A549 (cell line): ENCODE measurements around the gene SCD. TPM values are rescaled to one million over a fixed set of nuclear protein-coding genes. Genes with fewer than 3 reads are reported as not detected.
A peak's percentile ranks its signal among the peaks of the same experiment; 100 is the strongest.

Source experiments
- ATAC-seq, 2 experiments: fragments of 200-7000 bp in 1 of 2; fragments of >200 bp in 1 of 2; cut with Nextera tagmentation in 1 of 2; cut with Tn5 transposase in 1 of 2; 3 replicates each; pipeline versions ENCODE4 v1.8.0 to v1.9.1; 2018 to 2020; ENCODE audit warnings: mild to moderate bottlenecking in 1 of 2, moderate library complexity in 1 of 2
- CTCF ChIA-PET: fragments of 300-600 bp; sonication (Branson Sonifier 250); formaldehyde crosslinking; extraction: SDS; loops from one replicate; lab custom pipeline; 2021; ENCODE audit warnings: antibody characterized with exemption, inconsistent platforms; lab: Yijun Ruan, JAX
- POLR2A ChIA-PET: fragments of 350-600 bp; formaldehyde crosslinking; extraction: SDS; loops from one replicate; lab custom pipeline; 2021; ENCODE audit warnings: antibody characterized with exemption, inconsistent platforms; lab: Yijun Ruan, JAX
- DNase-seq, 2 experiments: peaks; one replicate each; pipeline versions ENCODE4 v3.0.0 to v3.0.0-alpha.2; 2011 to 2016; ENCODE audit warnings: low read depth in 1 of 2, low spot score in 1 of 2
- FAIRE-seq: peaks from 2 replicates; lab custom pipeline; 2011; peaks lifted over from hg19 to GRCh38; lab: Jason Lieb, UNC
- H3K27ac ChIP-seq, 2 experiments: fragments of >200 bp; sonication (Bioruptor Twin); formaldehyde crosslinking; 3 replicates each; pipeline ENCODE4 v1.5.1; 2016 to 2017
- H3K4me1 ChIP-seq: fragments of >200 bp; sonication (Bioruptor Twin); formaldehyde crosslinking; 3 replicates; pipeline ENCODE4 v1.6.1; 2016
- H3K4me2 ChIP-seq: fragments of >200 bp; sonication (Bioruptor Twin); formaldehyde crosslinking; 3 replicates; pipeline ENCODE4 v1.6.1; 2016
- H3K4me3 ChIP-seq: fragments of >200 bp; sonication (Bioruptor Twin); formaldehyde crosslinking; 3 replicates; pipeline ENCODE4 v1.5.1; 2016
- H3K9me3 ChIP-seq: fragments of >200 bp; sonication (Bioruptor Twin); formaldehyde crosslinking; 3 replicates; pipeline ENCODE4 v1.6.1; 2016
- ATOH8 ChIP-seq: fragments of 250-450 bp; sonication (Bioruptor Pico); IDR thresholded peaks from 2 replicates; pipeline ENCODE4 v1.5.0; 2020; ENCODE audit warnings: low read depth, mild to moderate bottlenecking, moderate library complexity
- BCL3 ChIP-seq: fragments of >200 bp; sonication (Bioruptor Twin); formaldehyde crosslinking; IDR thresholded peaks from 3 replicates; pipeline ENCODE4 v1.6.1; 2016
- CEBPB ChIP-seq, 2 experiments: fragments of >200 bp in 1 of 2; sonication (Bioruptor Twin) in 1 of 2; formaldehyde crosslinking in 1 of 2; IDR thresholded peaks; 2 replicates each; pipeline ENCODE4 v1.6.1; 2012 to 2016
- CHD4 ChIP-seq: fragments of 200-600 bp; sonication (generic); IDR thresholded peaks from 2 replicates; pipeline ENCODE4 v1.6.1; 2016; ENCODE audit warnings: antibody characterized with exemption, mild to moderate bottlenecking, borderline replicate concordance
- EHMT2 ChIP-seq: fragments of 200-600 bp; sonication (generic); IDR thresholded peaks from 2 replicates; pipeline ENCODE4 v1.6.1; 2016; ENCODE audit warnings: antibody characterized with exemption, low read depth, mild to moderate bottlenecking, moderate library complexity
- ELK1 ChIP-seq: fragments of 150-350 bp; IDR thresholded peaks from 2 replicates; pipeline ENCODE4 v1.6.1; 2014; ENCODE audit warnings: low read depth, mild to moderate bottlenecking, low read length
- EP300 ChIP-seq, 2 experiments: fragments of >200 bp; sonication (Bioruptor Twin); formaldehyde crosslinking; IDR thresholded peaks; 2 replicates in 1 of 2; 3 replicates in 1 of 2; pipeline ENCODE4 v1.6.1; 2016 to 2017
- ESRRA ChIP-seq: fragments of 150-350 bp; IDR thresholded peaks from 2 replicates; pipeline ENCODE4 v1.6.1; 2014; ENCODE audit warnings: mild to moderate bottlenecking, low read length, borderline replicate concordance
- FOSL2 ChIP-seq, 2 experiments: fragments of 450-650 bp in 1 of 2; fragments of >200 bp in 1 of 2; sonication (Bioruptor Twin) in 1 of 2; formaldehyde crosslinking; IDR thresholded peaks; 2 replicates each; pipeline versions ENCODE4 v1.5.0 to v1.6.1; 2016 to 2020; ENCODE audit warnings: mild to moderate bottlenecking in 1 of 2, moderate library complexity in 1 of 2
- FOXS1 ChIP-seq: fragments of 250-450 bp; sonication (Bioruptor Pico); IDR thresholded peaks from 2 replicates; pipeline ENCODE4 v1.5.0; 2020; ENCODE audit warnings: mild to moderate bottlenecking, moderate library complexity
- HDAC2 ChIP-seq: fragments of 200-600 bp; sonication (generic); IDR thresholded peaks from 2 replicates; pipeline ENCODE4 v1.6.1; 2016
- HEYL ChIP-seq: fragments of 250-450 bp; sonication (Bioruptor Pico); IDR thresholded peaks from 2 replicates; pipeline ENCODE4 v1.8.0; 2021; ENCODE audit warnings: mild to moderate bottlenecking, moderate library complexity
- JUN ChIP-seq, 2 experiments: fragments of >200 bp; sonication (Bioruptor Twin); formaldehyde crosslinking; IDR thresholded peaks; 2 replicates in 1 of 2; 3 replicates in 1 of 2; pipeline ENCODE4 v1.6.1; 2016 to 2017
- MAFK ChIP-seq: fragments of 450-650 bp; IDR thresholded peaks from 2 replicates; pipeline ENCODE4 v1.6.1; 2014; ENCODE audit not compliant: partially characterized antibody
- RAD21 ChIP-seq, 2 experiments: fragments of >200 bp in 1 of 2; sonication (Bioruptor Twin) in 1 of 2; formaldehyde crosslinking in 1 of 2; IDR thresholded peaks in 1 of 2; conservative IDR thresholded peaks in 1 of 2; 2 replicates in 1 of 2; 3 replicates in 1 of 2; pipeline ENCODE4 v1.6.1; 2012 to 2018; ENCODE audit warnings: inconsistent platforms in 1 of 2
- RCOR1 ChIP-seq: fragments of 150-350 bp; IDR thresholded peaks from 2 replicates; pipeline ENCODE4 v1.6.1; 2014; ENCODE audit warnings: antibody characterized with exemption, low read length, low read depth
- RNF2 ChIP-seq: fragments of 200-600 bp; sonication (generic); IDR thresholded peaks from 2 replicates; pipeline ENCODE4 v1.6.1; 2016; ENCODE audit warnings: low read depth, mild to moderate bottlenecking, antibody characterized with exemption, moderate library complexity, borderline replicate concordance
- TFCP2L1 ChIP-seq: fragments of 250-450 bp; sonication (Bioruptor Pico); IDR thresholded peaks from 2 replicates; pipeline ENCODE4 v1.5.0; 2021; ENCODE audit warnings: mild to moderate bottlenecking
- ZSCAN20 ChIP-seq: fragments of 250-450 bp; sonication (Bioruptor Pico); IDR thresholded peaks from 2 replicates; pipeline ENCODE4 v1.8.0; 2022; ENCODE audit warnings: mild to moderate bottlenecking, moderate library complexity
- WGBS: methylation state at CpG from one replicate; pipeline ENCODE4 v1.1.6; 2017; ENCODE audit errors: missing lambda C conversion rate; 5-methylcytosine and 5-hydroxymethylcytosine counted together
- polyA plus RNA-seq, 4 experiments: library from polyadenylated mRNA; depleted of rRNA in 3 of 4; stranded (reverse); fragments of >200 nt; fragmentation: RNase III in 1 of 4; extraction: RNeasy Plus Mini Kit Qiagen cat#74134 plus additional on column Dnase treatment in 1 of 4; gene quantifications; 2 replicates in 3 of 4; 3 replicates in 1 of 4; pipeline ENCODE4 v1.2.3, GENCODE V29; 2011 to 2017
- TF ChIP-seq, protein P1 (sequence below): fragments of 250-450 bp; sonication (Bioruptor Pico); IDR thresholded peaks from 2 replicates; pipeline ENCODE4 v1.5.0; 2021; ENCODE audit warnings: mild to moderate bottlenecking, moderate library complexity, borderline replicate concordance
- TF ChIP-seq, protein P2 (sequence below): IDR thresholded peaks from 2 replicates; pipeline ENCODE4 v1.6.1; 2012

Gene SCD
- polyA plus RNA-seq, 2 of the 4 experiments (the other 2 are of a cell fraction), result 348 to 496 TPM

- POLR2A ChIA-PET, result interaction anchor here (0.6 to 1.7 kb wide), 3 partner anchors 19 to 46 kb away, joined by 3 to 5 read pairs (median 4); partner anchors contain the start of gene SCD
These were observed 45.6 kb downstream of the SCD start for GRCh38 chr10:100392686-100393003.

GRCh38 chr10:100395626-100396025 lies 48.6 kb downstream of the SCD start:
- peak overlapping the region; percentile 45 for H3K4me2 ChIP-seq
- DNase-seq, result no peak
- no peak for FAIRE-seq
- 72% methylated on average over 2 of the region's 2 CpGs for WGBS
- POLR2A ChIA-PET, result interaction anchor here (2.0 kb wide), 1 partner anchor 22 kb away, joined by 8 read pairs; no protein-coding TSS in a partner anchor
- peak in 1 of 2 experiments; percentile 63; a peak in 3 of 6 replicates for ATAC-seq
- H3K4me3 ChIP-seq, result no peak overlapping the region
- CTCF ChIA-PET, result interaction anchor here (0.8 to 1.9 kb wide), 4 partner anchors 37 to 123 kb away, joined by 3 to 7 read pairs (median 4); no protein-coding TSS in a partner anchor
- no peak for TF ChIP-seq HDAC2
- TF ChIP-seq EHMT2, result no peak
- no peak for TF ChIP-seq FOSL2 (IDR thresholded peaks at IDR 0.05)
- TF ChIP-seq FOSL2 (CRISPR knock-in tag; IDR thresholded peaks at IDR 0.05), result peak; percentile 19; the same call in 1 of the 2 replicates
- no peak for TF ChIP-seq JUN (IDR thresholded peaks at IDR 0.05)
- no peak for TF ChIP-seq RAD21 (conservative IDR thresholded peaks at IDR 0.05 in 1 of 2, IDR thresholded peaks at IDR 0.05 in 1 of 2)
- TF ChIP-seq ELK1, result no peak
- no peak for TF ChIP-seq TFCP2L1 (CRISPR knock-in tag)
- H3K4me1 ChIP-seq, result peaks cover 37% of the 10 kb centered on the region
- H3K27ac ChIP-seq, result peak overlapping the region; percentile 29 to 42; a peak in 2 of 6 replicates
- H3K9me3 ChIP-seq, result no peaks in the 10 kb centered on the region

More at GRCh38 chr10:100392686-100393003, 45.6 kb downstream of the SCD start:
- H3K4me2 ChIP-seq, result peak overlapping the region; percentile 44
- CTCF ChIA-PET, result interaction anchor here (0.8 kb wide), 1 partner anchor 42 kb away, joined by 3 read pairs; no protein-coding TSS in a partner anchor
- peak overlapping the region; percentile 29 to 61; a peak in 4 of 6 replicates for H3K27ac ChIP-seq
- no peak for FAIRE-seq
- peaks cover 42% of the 10 kb centered on the region for H3K4me1 ChIP-seq
- DNase-seq, result no peak
- no peak overlapping the region for H3K4me3 ChIP-seq
- 92% methylated on average over 1 of the region's 1 CpG for WGBS
- peak; percentile 50 to 59; a peak in 5 of 6 replicates for ATAC-seq
- H3K9me3 ChIP-seq, result no peaks in the 10 kb centered on the region
- no peak for TF ChIP-seq ESRRA
- TF ChIP-seq, protein P1, sequence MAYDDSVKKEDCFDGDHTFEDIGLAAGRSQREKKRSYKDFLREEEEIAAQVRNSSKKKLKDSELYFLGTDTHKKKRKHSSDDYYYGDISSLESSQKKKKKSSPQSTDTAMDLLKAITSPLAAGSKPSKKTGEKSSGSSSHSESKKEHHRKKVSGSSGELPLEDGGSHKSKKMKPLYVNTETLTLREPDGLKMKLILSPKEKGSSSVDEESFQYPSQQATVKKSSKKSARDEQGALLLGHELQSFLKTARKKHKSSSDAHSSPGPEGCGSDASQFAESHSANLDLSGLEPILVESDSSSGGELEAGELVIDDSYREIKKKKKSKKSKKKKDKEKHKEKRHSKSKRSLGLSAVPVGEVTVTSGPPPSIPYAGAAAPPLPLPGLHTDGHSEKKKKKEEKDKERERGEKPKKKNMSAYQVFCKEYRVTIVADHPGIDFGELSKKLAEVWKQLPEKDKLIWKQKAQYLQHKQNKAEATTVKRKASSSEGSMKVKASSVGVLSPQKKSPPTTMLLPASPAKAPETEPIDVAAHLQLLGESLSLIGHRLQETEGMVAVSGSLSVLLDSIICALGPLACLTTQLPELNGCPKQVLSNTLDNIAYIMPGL (CRISPR knock-in tag), result no peak
- TF ChIP-seq RCOR1, result no peak
- no peak for TF ChIP-seq ZSCAN20 (CRISPR knock-in tag)
- no peak for TF ChIP-seq EP300 (IDR thresholded peaks at IDR 0.05)
- TF ChIP-seq FOSL2 (IDR thresholded peaks at IDR 0.05), result no peak
- TF ChIP-seq FOSL2 (CRISPR knock-in tag; IDR thresholded peaks at IDR 0.05), result no peak
- TF ChIP-seq RNF2, result no peak
- TF ChIP-seq CEBPB (IDR thresholded peaks at IDR 0.05), result no peak
- TF ChIP-seq, all 56 proteins: peak for 0

GRCh38 chr10:100396605-100397004 lies 49.6 kb downstream of the SCD start:
- DNase-seq (no peak), FAIRE-seq (no peak), ATAC-seq (no peak)
- H3K4me1 ChIP-seq, result peaks cover 29% of the 10 kb centered on the region
- no peak overlapping the region for H3K27ac ChIP-seq
- 86% methylated on average over 4 of the region's 4 CpGs for WGBS
- H3K4me3 ChIP-seq, result no peak overlapping the region
- H3K4me2 ChIP-seq, result no peak overlapping the region
- no peaks in the 10 kb centered on the region for H3K9me3 ChIP-seq
- no peak for TF ChIP-seq CHD4
- no peak for TF ChIP-seq HEYL (CRISPR knock-in tag)
- TF ChIP-seq, protein P2, sequence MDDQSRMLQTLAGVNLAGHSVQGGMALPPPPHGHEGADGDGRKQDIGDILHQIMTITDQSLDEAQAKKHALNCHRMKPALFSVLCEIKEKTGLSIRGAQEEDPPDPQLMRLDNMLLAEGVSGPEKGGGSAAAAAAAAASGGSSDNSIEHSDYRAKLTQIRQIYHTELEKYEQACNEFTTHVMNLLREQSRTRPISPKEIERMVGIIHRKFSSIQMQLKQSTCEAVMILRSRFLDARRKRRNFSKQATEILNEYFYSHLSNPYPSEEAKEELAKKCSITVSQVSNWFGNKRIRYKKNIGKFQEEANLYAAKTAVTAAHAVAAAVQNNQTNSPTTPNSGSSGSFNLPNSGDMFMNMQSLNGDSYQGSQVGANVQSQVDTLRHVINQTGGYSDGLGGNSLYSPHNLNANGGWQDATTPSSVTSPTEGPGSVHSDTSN, result no peak
- no peak for TF ChIP-seq ATOH8
- TF ChIP-seq FOXS1 (CRISPR knock-in tag), result no peak
- no peak for TF ChIP-seq BCL3
- peak; percentile 82 for TF ChIP-seq MAFK
- TF ChIP-seq, all 56 proteins: peak for 1
- POLR2A ChIA-PET, result interaction anchor here (2.0 kb wide), 1 partner anchor 23 kb away, joined by 8 read pairs; no protein-coding TSS in a partner anchor
- CTCF ChIA-PET, result interaction anchor here (1.4 to 1.8 kb wide), 2 partner anchors 36 to 122 kb away, joined by 4 to 7 read pairs; no protein-coding TSS in a partner anchor
